ENCODE data around the gene RASA2. TPM values are rescaled to one million over a fixed set of nuclear protein-coding genes. Genes with fewer than 3 reads are reported as not detected.

The RASA2 gene
- total and polyA plus RNA-seq, 2 experiments from 2014 or later: 16.6 to 28.6 TPM

DNA sequence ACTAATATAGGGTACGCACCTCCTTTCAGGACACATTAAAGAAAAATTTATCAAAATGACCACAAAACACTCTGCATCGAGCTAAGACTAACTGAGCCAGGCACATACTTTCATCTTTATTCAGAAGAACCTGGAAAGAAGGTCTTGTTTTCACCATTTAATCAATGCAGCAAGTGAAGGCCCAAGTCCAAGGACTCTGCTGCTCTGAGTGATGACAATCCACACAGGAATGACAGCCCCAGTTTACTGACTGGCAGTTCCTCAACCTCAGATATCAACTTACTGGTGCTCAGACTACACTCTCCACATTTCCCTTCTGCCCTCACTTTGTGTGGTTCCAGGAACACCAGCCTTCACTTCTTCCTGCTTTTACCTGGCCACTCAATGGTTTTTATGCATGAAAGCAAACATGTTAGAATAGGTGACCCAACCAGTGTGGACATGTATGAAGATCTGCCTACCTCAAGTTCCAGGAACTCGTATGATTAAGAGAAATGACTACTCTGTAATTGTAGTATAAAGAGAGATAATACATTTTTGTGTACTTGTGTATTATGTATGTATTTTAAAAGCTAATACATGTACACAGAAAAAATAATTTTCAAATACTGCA, 29.1 kb upstream of the RASA2 start:
- Histone ChIP-seq H4K20me1 (replicated peaks; ENCODE audit: insufficient read depth) (no peaks in the 10 kb centered on the region), H2AFZ (no peak overlapping the region), H3K27ac (ENCODE audit: low read depth) (no peak overlapping the region), H3K9me2 (ENCODE audit: insufficient read depth) (no peaks in the 10 kb centered on the region), H3K4me2 (no peak overlapping the region), H3K4me3 (no peak overlapping the region), H3K4me1 (ENCODE audit: insufficient read depth) (no peaks in the 10 kb centered on the region), H3K79me2 (replicated peaks; ENCODE audit: insufficient read depth) (no peaks in the 10 kb centered on the region), H3F3A (replicated peaks; ENCODE audit: low read depth) (no peaks in the 10 kb centered on the region), H3K36me3 (ENCODE audit: insufficient read depth) (no peaks in the 10 kb centered on the region), H3K27me3 (ENCODE audit: insufficient read depth) (no peaks in the 10 kb centered on the region)
- Mint-ChIP-seq H3K9me3 (no peaks in the 10 kb centered on the region; the same call in 2 of the 3 replicates), H3K27ac (no peak overlapping the region), H3K27me3 (ENCODE audit: insufficient read depth, low read depth, poor library complexity) (peaks cover 4% of the 10 kb centered on the region), H3K36me3 (ENCODE audit: low read depth) (no peaks in the 10 kb centered on the region), H3K4me1 (peaks cover 13% of the 10 kb centered on the region), H3K4me3 (no peak overlapping the region)
- ATAC-seq (no peak), DNase-seq (ENCODE audit: low spot score) (no peak)
- TF ChIP-seq, protein P1, sequence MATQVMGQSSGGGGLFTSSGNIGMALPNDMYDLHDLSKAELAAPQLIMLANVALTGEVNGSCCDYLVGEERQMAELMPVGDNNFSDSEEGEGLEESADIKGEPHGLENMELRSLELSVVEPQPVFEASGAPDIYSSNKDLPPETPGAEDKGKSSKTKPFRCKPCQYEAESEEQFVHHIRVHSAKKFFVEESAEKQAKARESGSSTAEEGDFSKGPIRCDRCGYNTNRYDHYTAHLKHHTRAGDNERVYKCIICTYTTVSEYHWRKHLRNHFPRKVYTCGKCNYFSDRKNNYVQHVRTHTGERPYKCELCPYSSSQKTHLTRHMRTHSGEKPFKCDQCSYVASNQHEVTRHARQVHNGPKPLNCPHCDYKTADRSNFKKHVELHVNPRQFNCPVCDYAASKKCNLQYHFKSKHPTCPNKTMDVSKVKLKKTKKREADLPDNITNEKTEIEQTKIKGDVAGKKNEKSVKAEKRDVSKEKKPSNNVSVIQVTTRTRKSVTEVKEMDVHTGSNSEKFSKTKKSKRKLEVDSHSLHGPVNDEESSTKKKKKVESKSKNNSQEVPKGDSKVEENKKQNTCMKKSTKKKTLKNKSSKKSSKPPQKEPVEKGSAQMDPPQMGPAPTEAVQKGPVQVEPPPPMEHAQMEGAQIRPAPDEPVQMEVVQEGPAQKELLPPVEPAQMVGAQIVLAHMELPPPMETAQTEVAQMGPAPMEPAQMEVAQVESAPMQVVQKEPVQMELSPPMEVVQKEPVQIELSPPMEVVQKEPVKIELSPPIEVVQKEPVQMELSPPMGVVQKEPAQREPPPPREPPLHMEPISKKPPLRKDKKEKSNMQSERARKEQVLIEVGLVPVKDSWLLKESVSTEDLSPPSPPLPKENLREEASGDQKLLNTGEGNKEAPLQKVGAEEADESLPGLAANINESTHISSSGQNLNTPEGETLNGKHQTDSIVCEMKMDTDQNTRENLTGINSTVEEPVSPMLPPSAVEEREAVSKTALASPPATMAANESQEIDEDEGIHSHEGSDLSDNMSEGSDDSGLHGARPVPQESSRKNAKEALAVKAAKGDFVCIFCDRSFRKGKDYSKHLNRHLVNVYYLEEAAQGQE (IDR thresholded peaks at IDR 0.05; ENCODE audit: unreplicated experiment): no peak
- TF ChIP-seq POLR2AphosphoS5 (IDR thresholded peaks at IDR 0.05; ENCODE audit: low read depth) (no peak), STAT1 (IDR thresholded peaks at IDR 0.05; ENCODE audit: unreplicated experiment) (no peak), NANOG (IDR thresholded peaks at IDR 0.05; ENCODE audit: borderline replicate concordance) (no peak), ZNF331 (CRISPR knock-in tag; IDR thresholded peaks at IDR 0.05; ENCODE audit: low read depth) (no peak), EZH2phosphoT487 (IDR thresholded peaks at IDR 0.05; ENCODE audit: unreplicated experiment) (no peak)
- TF ChIP-seq, protein P2, sequence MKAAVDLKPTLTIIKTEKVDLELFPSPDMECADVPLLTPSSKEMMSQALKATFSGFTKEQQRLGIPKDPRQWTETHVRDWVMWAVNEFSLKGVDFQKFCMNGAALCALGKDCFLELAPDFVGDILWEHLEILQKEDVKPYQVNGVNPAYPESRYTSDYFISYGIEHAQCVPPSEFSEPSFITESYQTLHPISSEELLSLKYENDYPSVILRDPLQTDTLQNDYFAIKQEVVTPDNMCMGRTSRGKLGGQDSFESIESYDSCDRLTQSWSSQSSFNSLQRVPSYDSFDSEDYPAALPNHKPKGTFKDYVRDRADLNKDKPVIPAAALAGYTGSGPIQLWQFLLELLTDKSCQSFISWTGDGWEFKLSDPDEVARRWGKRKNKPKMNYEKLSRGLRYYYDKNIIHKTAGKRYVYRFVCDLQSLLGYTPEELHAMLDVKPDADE (IDR thresholded peaks at IDR 0.05): no peak
- TF ChIP-seq, protein P3, sequence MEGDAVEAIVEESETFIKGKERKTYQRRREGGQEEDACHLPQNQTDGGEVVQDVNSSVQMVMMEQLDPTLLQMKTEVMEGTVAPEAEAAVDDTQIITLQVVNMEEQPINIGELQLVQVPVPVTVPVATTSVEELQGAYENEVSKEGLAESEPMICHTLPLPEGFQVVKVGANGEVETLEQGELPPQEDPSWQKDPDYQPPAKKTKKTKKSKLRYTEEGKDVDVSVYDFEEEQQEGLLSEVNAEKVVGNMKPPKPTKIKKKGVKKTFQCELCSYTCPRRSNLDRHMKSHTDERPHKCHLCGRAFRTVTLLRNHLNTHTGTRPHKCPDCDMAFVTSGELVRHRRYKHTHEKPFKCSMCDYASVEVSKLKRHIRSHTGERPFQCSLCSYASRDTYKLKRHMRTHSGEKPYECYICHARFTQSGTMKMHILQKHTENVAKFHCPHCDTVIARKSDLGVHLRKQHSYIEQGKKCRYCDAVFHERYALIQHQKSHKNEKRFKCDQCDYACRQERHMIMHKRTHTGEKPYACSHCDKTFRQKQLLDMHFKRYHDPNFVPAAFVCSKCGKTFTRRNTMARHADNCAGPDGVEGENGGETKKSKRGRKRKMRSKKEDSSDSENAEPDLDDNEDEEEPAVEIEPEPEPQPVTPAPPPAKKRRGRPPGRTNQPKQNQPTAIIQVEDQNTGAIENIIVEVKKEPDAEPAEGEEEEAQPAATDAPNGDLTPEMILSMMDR (conservative IDR thresholded peaks at IDR 0.05; ENCODE audit: low read depth in 2 of 2): no peak

DNA sequence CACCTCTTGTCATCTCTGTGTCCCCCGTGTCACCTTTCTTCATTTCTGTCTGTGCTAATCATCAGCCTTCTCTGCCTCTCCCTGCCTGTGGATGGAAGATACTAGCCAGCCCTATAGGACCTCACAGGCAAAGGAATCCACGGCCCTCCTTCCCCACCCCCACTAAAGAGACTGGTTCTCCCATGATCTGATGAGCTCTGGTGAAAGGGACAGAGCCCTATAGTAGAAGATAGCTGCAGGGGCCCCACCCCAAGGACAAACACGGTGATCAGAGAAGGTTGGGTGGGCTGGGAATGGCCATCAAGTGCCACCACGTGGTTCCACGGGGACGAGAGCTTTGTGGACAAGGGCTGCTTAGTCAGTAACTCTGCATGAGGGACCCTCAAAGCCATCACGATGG, 27.8 kb upstream of the RASA2 start:
- Histone ChIP-seq H3K27me3 (ENCODE audit: insufficient read depth) (no peaks in the 10 kb centered on the region), H2AFZ (no peak overlapping the region), H3K36me3 (ENCODE audit: insufficient read depth) (no peaks in the 10 kb centered on the region), H4K20me1 (replicated peaks; ENCODE audit: insufficient read depth) (no peaks in the 10 kb centered on the region), H3F3A (replicated peaks; ENCODE audit: low read depth) (no peaks in the 10 kb centered on the region), H3K4me3 (no peak overlapping the region), H3K4me1 (ENCODE audit: insufficient read depth) (no peaks in the 10 kb centered on the region), H3K9me2 (ENCODE audit: insufficient read depth) (no peaks in the 10 kb centered on the region), H3K79me2 (replicated peaks; ENCODE audit: insufficient read depth) (no peaks in the 10 kb centered on the region), H3K27ac (ENCODE audit: low read depth) (no peak overlapping the region), H3K4me2 (no peak overlapping the region)
- H3K27ac Mint-ChIP-seq: no peak overlapping the region
- no peak overlapping the region for H3K4me3 Mint-ChIP-seq
- no peaks in the 10 kb centered on the region for H3K36me3 Mint-ChIP-seq (ENCODE audit: low read depth)
- DNase-seq (ENCODE audit: low spot score) (no peak), ATAC-seq (no peak)
- peaks cover 4% of the 10 kb centered on the region for H3K27me3 Mint-ChIP-seq (ENCODE audit: insufficient read depth, low read depth, poor library complexity)
- peaks cover 13% of the 10 kb centered on the region for H3K4me1 Mint-ChIP-seq
- H3K9me3 Mint-ChIP-seq: peaks cover 3% of the 10 kb centered on the region; the same call in 2 of the 3 replicates
- TF ChIP-seq JUNB (IDR thresholded peaks at IDR 0.05; ENCODE audit: unreplicated experiment): no peak
- no peak for TF ChIP-seq NANOG (IDR thresholded peaks at IDR 0.05; ENCODE audit: borderline replicate concordance)
- no peak for TF ChIP-seq CREB1 (CRISPR knock-in tag; IDR thresholded peaks at IDR 0.05; ENCODE audit: low read depth)
- TF ChIP-seq EZH2 (IDR thresholded peaks at IDR 0.05; ENCODE audit: low read depth, unreplicated experiment): no peak
- TF ChIP-seq ZNF331 (CRISPR knock-in tag; IDR thresholded peaks at IDR 0.05; ENCODE audit: low read depth): no peak
- no peak for TF ChIP-seq STAT1 (IDR thresholded peaks at IDR 0.05; ENCODE audit: unreplicated experiment)
- no peak for TF ChIP-seq EZH2phosphoT487 (IDR thresholded peaks at IDR 0.05; ENCODE audit: unreplicated experiment)
- no peak for TF ChIP-seq ZNF114 (CRISPR knock-in tag; IDR thresholded peaks at IDR 0.05)
- TF ChIP-seq, protein P2 (IDR thresholded peaks at IDR 0.05): no peak
- TF ChIP-seq, protein P3 (conservative IDR thresholded peaks at IDR 0.05; ENCODE audit: low read depth in 2 of 2): no peak

Data from GM23338 (cell line).